Astrocyte of the spinal cord (primary cell): ENCODE results near the gene DPP6.

Experiments used
- DNase-seq: peaks from one replicate; pipeline ENCODE4 v3.0.0; 2011; ENCODE audit warnings: low read depth, low spot score
- H3K4me3 ChIP-seq: 2 replicates; pipeline ENCODE4 v1.5.1; 2011; ENCODE audit warnings: low read depth, mild to moderate bottlenecking, low read length, moderate library complexity
- CTCF ChIP-seq: IDR thresholded peaks from 2 replicates; pipeline ENCODE4 v1.5.1; 2012; ENCODE audit warnings: low read depth, mild to moderate bottlenecking, low read length, inconsistent platforms
- in situ Hi-C: cut with HindIII; loops from 2 replicates; pipeline ENCODE4 v1.10.0; 2017; ENCODE audit warnings: low sequenced_read_pairs

DPP6 gene

GRCh38 chr7:154553711-154554265, 501.6 kb downstream of the DPP6 start:
- in situ Hi-C loops: no loop called here
- no peak for TF ChIP-seq CTCF
- H3K4me3 ChIP-seq: no peak overlapping the region

GRCh38 chr7:154559454-154559853, 507.3 kb downstream of the DPP6 start:
- no peak for TF ChIP-seq CTCF
- no peak overlapping the region for H3K4me3 ChIP-seq
- DNase-seq: no peak
- in situ Hi-C loops: no loop called here

More at GRCh38 chr7:154553711-154554265, 501.6 kb downstream of the DPP6 start:
- DNase-seq: no peak

- no peak overlapping the region for H3K4me3 ChIP-seq
- no peak for TF ChIP-seq CTCF
- DNase-seq: no peak
- in situ Hi-C loops: no loop called here
These were observed 512.5 kb downstream of the DPP6 start for GRCh38 chr7:154564676-154565075.

- no peak for DNase-seq
- in situ Hi-C loops: no loop called here
- TF ChIP-seq CTCF: no peak
- no peak overlapping the region for H3K4me3 ChIP-seq
These were observed 514.7 kb downstream of the DPP6 start for GRCh38 chr7:154566877-154567276.

GRCh38 chr7:154568346-154568745, 516.1 kb downstream of the DPP6 start:
- no peak overlapping the region for H3K4me3 ChIP-seq
- DNase-seq: no peak
- no peak for TF ChIP-seq CTCF
- in situ Hi-C loops: no loop called here

GRCh38 chr7:154569916-154570315, 517.7 kb downstream of the DPP6 start:
- in situ Hi-C loops: no loop called here
- no peak for TF ChIP-seq CTCF
- no peak overlapping the region for H3K4me3 ChIP-seq
- no peak for DNase-seq

- no peak overlapping the region for H3K4me3 ChIP-seq
- no peak for DNase-seq
- no peak for TF ChIP-seq CTCF
- in situ Hi-C loops: no loop called here
These were observed 519.6 kb downstream of the DPP6 start for GRCh38 chr7:154571772-154572171.
